Measurements from ENCODE around the gene EIF3CL. TPM values are rescaled to one million over a fixed set of nuclear protein-coding genes. Genes with fewer than 3 reads are reported as not detected.
A peak's percentile ranks its signal among the peaks of the same experiment; 100 is the strongest.
"Not testable (repeated sequence)": the region's sequence is repeated elsewhere in the genome, so short reads cannot be mapped to it uniquely, and the experiment has no call there.

The EIF3CL gene
- total RNA-seq (67.4 and 88.6 TPM in 2 replicates), polyA plus RNA-seq (45.6 and 70.5 TPM in 2 replicates), polyA minus RNA-seq (ENCODE audit: low replicate concordance) (303 and 360 TPM in 2 replicates)
- polyA plus RNA-seq (2012): 35.4 and 47.7 TPM in 2 replicates

DNA sequence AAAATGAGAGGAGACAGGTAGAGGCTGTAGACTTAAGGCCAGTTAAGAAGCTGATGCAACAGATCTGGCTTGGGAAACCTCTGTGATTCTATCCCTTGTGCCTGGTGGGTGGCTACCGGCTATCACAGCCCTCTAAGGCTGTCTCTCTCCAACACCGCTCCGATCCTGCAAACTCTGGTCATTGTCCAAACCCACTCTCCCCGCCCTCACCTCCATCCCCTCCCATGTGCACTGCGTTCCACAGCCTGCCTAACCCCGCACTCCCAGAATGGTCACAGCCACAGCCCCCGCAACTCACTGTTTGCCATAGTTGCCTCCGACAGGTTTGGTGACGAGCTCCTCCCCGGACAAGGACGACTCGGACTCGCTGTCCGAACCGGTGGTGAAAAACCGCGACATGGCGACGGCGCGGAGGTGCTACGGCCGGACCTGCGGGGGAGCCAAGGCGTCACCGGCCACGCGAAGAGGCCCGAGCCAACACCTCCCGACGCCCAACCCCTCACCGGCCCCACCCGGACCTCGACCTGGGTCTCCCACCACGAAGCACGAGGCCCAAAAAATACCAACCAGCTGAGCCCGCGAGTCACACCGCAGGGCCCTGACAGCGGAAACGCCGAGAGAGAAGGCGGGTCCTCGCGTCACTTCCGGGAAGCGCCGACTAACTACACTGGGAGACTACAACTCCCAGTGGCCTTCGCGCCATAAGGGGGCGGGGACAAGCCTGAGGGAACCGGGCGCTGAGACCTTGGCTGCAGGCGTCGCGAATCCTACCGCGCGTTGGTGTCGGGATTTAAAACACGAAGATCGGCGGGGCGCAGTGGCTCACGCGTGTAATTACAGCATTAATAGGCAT, at the start of gene EIF3CL:
TSS of gene EIF3CL (minus strand) at position 622 of the 853 bp plus-strand sequence. CDS start at position 399, 223 bp downstream.
- not testable (repeated sequence) for H3K9me3 ChIP-seq (ENCODE audit: control insufficient read depth, insufficient read depth, low read depth, low read length); H3K9ac ChIP-seq (ENCODE audit: insufficient read depth, low read length); H3K27ac ChIP-seq (ENCODE audit: insufficient read depth, low read length); H3K79me2 ChIP-seq (ENCODE audit: control insufficient read depth, insufficient read depth, low read length); H3K27me3 ChIP-seq (ENCODE audit: control insufficient read depth, insufficient read depth, low read length); H3K36me3 ChIP-seq (ENCODE audit: control insufficient read depth, insufficient read depth, low read length); H3K4me1 ChIP-seq (ENCODE audit: control insufficient read depth, extremely low read depth, insufficient read depth, low read length); DNase-seq (ENCODE audit: low read depth in 2 of 2); H4K20me1 ChIP-seq (ENCODE audit: control insufficient read depth, extremely low read depth, insufficient read depth, low read length); H2AFZ ChIP-seq (ENCODE audit: low read length); H3K4me2 ChIP-seq (ENCODE audit: extremely low read depth, insufficient read depth, low read length)
- H3K4me3 ChIP-seq (replicated peaks in 1 of 4; ENCODE audit: control extremely low read depth in 1 of 4, insufficient read depth in 1 of 4, low read depth in 3 of 4, low read length in 4 of 4): peak within 1 kb of the TSS in 3 of 4 experiments; percentile 29 to 50 (median 42)

GRCh38 chr16:28447081-28447480, 43.4 kb upstream of the EIF3CL start:
- not testable (repeated sequence) for H3K9me3 ChIP-seq (ENCODE audit: control insufficient read depth, insufficient read depth, low read depth, low read length); H2AFZ ChIP-seq (ENCODE audit: low read length); H3K36me3 ChIP-seq (ENCODE audit: control insufficient read depth, insufficient read depth, low read length); H3K4me2 ChIP-seq (ENCODE audit: extremely low read depth, insufficient read depth, low read length); H3K9ac ChIP-seq (ENCODE audit: insufficient read depth, low read length); H3K4me3 ChIP-seq (replicated peaks in 1 of 4; ENCODE audit: control extremely low read depth in 1 of 4, insufficient read depth in 1 of 4, low read depth in 3 of 4, low read length in 4 of 4); H3K27me3 ChIP-seq (ENCODE audit: control insufficient read depth, insufficient read depth, low read length); H3K79me2 ChIP-seq (ENCODE audit: control insufficient read depth, insufficient read depth, low read length); H3K27ac ChIP-seq (ENCODE audit: insufficient read depth, low read length); H4K20me1 ChIP-seq (ENCODE audit: control insufficient read depth, extremely low read depth, insufficient read depth, low read length); H3K4me1 ChIP-seq (ENCODE audit: control insufficient read depth, extremely low read depth, insufficient read depth, low read length); DNase-seq (ENCODE audit: low read depth in 2 of 2)

- not testable (repeated sequence) for H3K4me2 ChIP-seq (ENCODE audit: extremely low read depth, insufficient read depth, low read length); H4K20me1 ChIP-seq (ENCODE audit: control insufficient read depth, extremely low read depth, insufficient read depth, low read length); H3K9ac ChIP-seq (ENCODE audit: insufficient read depth, low read length); H3K79me2 ChIP-seq (ENCODE audit: control insufficient read depth, insufficient read depth, low read length); H3K9me3 ChIP-seq (ENCODE audit: control insufficient read depth, insufficient read depth, low read depth, low read length); H2AFZ ChIP-seq (ENCODE audit: low read length); H3K4me3 ChIP-seq (replicated peaks in 1 of 4; ENCODE audit: control extremely low read depth in 1 of 4, insufficient read depth in 1 of 4, low read depth in 3 of 4, low read length in 4 of 4); H3K4me1 ChIP-seq (ENCODE audit: control insufficient read depth, extremely low read depth, insufficient read depth, low read length); H3K27ac ChIP-seq (ENCODE audit: insufficient read depth, low read length); DNase-seq (ENCODE audit: low read depth in 2 of 2); H3K36me3 ChIP-seq (ENCODE audit: control insufficient read depth, insufficient read depth, low read length); H3K27me3 ChIP-seq (ENCODE audit: control insufficient read depth, insufficient read depth, low read length)
Measured at GRCh38 chr16:28446388-28446787, 42.7 kb upstream of the EIF3CL start.

GRCh38 chr16:28443943-28444342, 40.3 kb upstream of the EIF3CL start:
- not testable (repeated sequence) for H3K36me3 ChIP-seq (ENCODE audit: control insufficient read depth, insufficient read depth, low read length); DNase-seq (ENCODE audit: low read depth in 2 of 2); H3K9ac ChIP-seq (ENCODE audit: insufficient read depth, low read length); H3K4me3 ChIP-seq (replicated peaks in 1 of 4; ENCODE audit: control extremely low read depth in 1 of 4, insufficient read depth in 1 of 4, low read depth in 3 of 4, low read length in 4 of 4); H4K20me1 ChIP-seq (ENCODE audit: control insufficient read depth, extremely low read depth, insufficient read depth, low read length); H3K27me3 ChIP-seq (ENCODE audit: control insufficient read depth, insufficient read depth, low read length); H2AFZ ChIP-seq (ENCODE audit: low read length); H3K27ac ChIP-seq (ENCODE audit: insufficient read depth, low read length); H3K4me2 ChIP-seq (ENCODE audit: extremely low read depth, insufficient read depth, low read length); H3K79me2 ChIP-seq (ENCODE audit: control insufficient read depth, insufficient read depth, low read length); H3K9me3 ChIP-seq (ENCODE audit: control insufficient read depth, insufficient read depth, low read depth, low read length); H3K4me1 ChIP-seq (ENCODE audit: control insufficient read depth, extremely low read depth, insufficient read depth, low read length)

- H4K20me1 ChIP-seq (ENCODE audit: control insufficient read depth, extremely low read depth, insufficient read depth, low read length); H3K9me3 ChIP-seq (ENCODE audit: control insufficient read depth, insufficient read depth, low read depth, low read length); H3K36me3 ChIP-seq (ENCODE audit: control insufficient read depth, insufficient read depth, low read length); DNase-seq (ENCODE audit: low read depth in 2 of 2); H3K27ac ChIP-seq (ENCODE audit: insufficient read depth, low read length); H2AFZ ChIP-seq (ENCODE audit: low read length); H3K4me2 ChIP-seq (ENCODE audit: extremely low read depth, insufficient read depth, low read length); H3K4me1 ChIP-seq (ENCODE audit: control insufficient read depth, extremely low read depth, insufficient read depth, low read length); H3K4me3 ChIP-seq (replicated peaks in 1 of 4; ENCODE audit: control extremely low read depth in 1 of 4, insufficient read depth in 1 of 4, low read depth in 3 of 4, low read length in 4 of 4); H3K9ac ChIP-seq (ENCODE audit: insufficient read depth, low read length); H3K27me3 ChIP-seq (ENCODE audit: control insufficient read depth, insufficient read depth, low read length); H3K79me2 ChIP-seq (ENCODE audit: control insufficient read depth, insufficient read depth, low read length): not testable (repeated sequence)
Measured at GRCh38 chr16:28438899-28439298, 35.3 kb upstream of the EIF3CL start.

- H3K4me2 ChIP-seq (ENCODE audit: extremely low read depth, insufficient read depth, low read length); H3K4me1 ChIP-seq (ENCODE audit: control insufficient read depth, extremely low read depth, insufficient read depth, low read length); H3K27me3 ChIP-seq (ENCODE audit: control insufficient read depth, insufficient read depth, low read length); H3K9ac ChIP-seq (ENCODE audit: insufficient read depth, low read length); DNase-seq (ENCODE audit: low read depth in 2 of 2); H3K9me3 ChIP-seq (ENCODE audit: control insufficient read depth, insufficient read depth, low read depth, low read length); H3K27ac ChIP-seq (ENCODE audit: insufficient read depth, low read length); H4K20me1 ChIP-seq (ENCODE audit: control insufficient read depth, extremely low read depth, insufficient read depth, low read length); H3K36me3 ChIP-seq (ENCODE audit: control insufficient read depth, insufficient read depth, low read length); H3K79me2 ChIP-seq (ENCODE audit: control insufficient read depth, insufficient read depth, low read length); H3K4me3 ChIP-seq (replicated peaks in 1 of 4; ENCODE audit: control extremely low read depth in 1 of 4, insufficient read depth in 1 of 4, low read depth in 3 of 4, low read length in 4 of 4); H2AFZ ChIP-seq (ENCODE audit: low read length): not testable (repeated sequence)
Measured at GRCh38 chr16:28435340-28435739, 31.7 kb upstream of the EIF3CL start.

All from fibroblast of lung (primary cell).